OCI-LY7 (cell line): ENCODE measurements around the gene RCVRN. TPM values are rescaled to one million over a fixed set of nuclear protein-coding genes. Genes with fewer than 3 reads are reported as not detected.

Experiments
- Bru-seq: library from RNA; stranded (reverse); fragments of 400-500 nt; gene quantifications from one replicate; lab custom pipeline; 2021; lab: Mats Ljungman, UMichigan
- BruChase-seq, 2 experiments: library from RNA; stranded (reverse); fragments of 400-500 nt; gene quantifications; one replicate each; lab custom pipeline; 2021; lab: Mats Ljungman, UMichigan
- BruUV-seq: library from RNA; stranded (reverse); fragments of 400-500 nt; replicated peaks from 2 replicates; lab custom pipeline; 2021; lab: Mats Ljungman, UMichigan
- CTCF ChIA-PET: fragments of 300-600 bp; sonication (Branson Sonifier 250); formaldehyde crosslinking; loops from one replicate; lab custom pipeline; 2022; ENCODE audit warnings: antibody characterized with exemption; ENCODE audit not compliant: unreplicated experiment; lab: Charles Lee
- POLR2A ChIA-PET: fragments of 300-600 bp; sonication (Branson Sonifier 250); formaldehyde crosslinking; loops from one replicate; lab custom pipeline; 2022; ENCODE audit warnings: antibody characterized with exemption; lab: Charles Lee
- DNase-seq: peaks from one replicate; pipeline ENCODE4 v3.0.0-alpha.2; 2015; ENCODE audit warnings: low spot score
- H2AFZ ChIP-seq: fragments of 200-600 bp; sonication (generic), shearing (Covaris generic); 2 replicates; pipeline ENCODE4 v1.6.1; 2014; ENCODE audit warnings: mild to moderate bottlenecking, antibody characterized with exemption, low read length, moderate library complexity
- H3K27ac ChIP-seq: fragments of 200-600 bp; sonication (generic); 2 replicates; pipeline ENCODE4 v1.5.1; 2014; ENCODE audit warnings: mixed run types, low read depth, mild to moderate bottlenecking, moderate library complexity, low read length, inconsistent platforms; ENCODE audit not compliant: poor library complexity, severe bottlenecking
- H3K36me3 ChIP-seq: fragments of 200-600 bp; sonication (generic); 2 replicates; pipeline ENCODE4 v1.6.1; 2014; ENCODE audit warnings: mild to moderate bottlenecking, antibody characterized with exemption, low read length, moderate library complexity, mixed read lengths; ENCODE audit not compliant: insufficient read depth
- H3K4me1 ChIP-seq: fragments of 200-600 bp; sonication (generic); 2 replicates; pipeline ENCODE4 v1.5.1; 2014; ENCODE audit warnings: mild to moderate bottlenecking, low read length; ENCODE audit not compliant: insufficient read depth, poor library complexity, severe bottlenecking
- H3K4me2 ChIP-seq: fragments of 200-600 bp; sonication (generic); 2 replicates; pipeline ENCODE4 v1.6.1; 2014; ENCODE audit warnings: mild to moderate bottlenecking, low read length
- H3K4me3 ChIP-seq: fragments of 200-600 bp; sonication (generic); 2 replicates; pipeline ENCODE4 v1.5.1; 2014; ENCODE audit warnings: mild to moderate bottlenecking, low read depth, low read length; ENCODE audit not compliant: poor library complexity, severe bottlenecking
- H3K79me2 ChIP-seq: fragments of 200-600 bp; sonication (generic); 2 replicates; pipeline ENCODE4 v1.6.1; 2016; ENCODE audit warnings: low read depth, mild to moderate bottlenecking, low read length, moderate library complexity, mixed read lengths; ENCODE audit not compliant: insufficient read depth
- H3K9me2 ChIP-seq: fragments of 200-600 bp; sonication (generic); 2 replicates; pipeline ENCODE4 v1.6.1; 2016; ENCODE audit warnings: mild to moderate bottlenecking, low read length, mixed read lengths; ENCODE audit not compliant: insufficient read depth
- H3K9me3 ChIP-seq: fragments of 200-600 bp; sonication (generic); 2 replicates; pipeline ENCODE4 v1.6.1; 2014; ENCODE audit warnings: mild to moderate bottlenecking, mixed run types, low read length, mixed read lengths
- H4K20me1 ChIP-seq: fragments of 200-600 bp; sonication (generic); 2 replicates; pipeline ENCODE4 v1.6.1; 2014; ENCODE audit warnings: mild to moderate bottlenecking, antibody characterized with exemption, low read length, moderate library complexity, mixed read lengths; ENCODE audit not compliant: insufficient read depth
- CTCF ChIP-seq: fragments of 200-600 bp; sonication (generic); conservative IDR thresholded peaks from 2 replicates; pipeline ENCODE4 v1.5.1; 2014; ENCODE audit warnings: mild to moderate bottlenecking, antibody characterized with exemption, low read length, moderate library complexity, mixed read lengths
- EZH2phosphoT487 ChIP-seq: fragments of 200-600 bp; sonication (generic); IDR thresholded peaks from 2 replicates; pipeline ENCODE4 v1.6.1; 2018; ENCODE audit warnings: low read depth, borderline replicate concordance, mild to moderate bottlenecking, mixed run types, antibody characterized with exemption, low read length, moderate library complexity, mixed read lengths
- intact Hi-C: fragments of 100-400 bp; cut with micrococcal nuclease; formaldehyde crosslinking; loops from one replicate; pipeline ENCODE4 v1.10.0; 2022; ENCODE audit not compliant: unreplicated experiment
- long read RNA-seq: library from polyadenylated mRNA; stranded (forward); transcript quantifications from one replicate; pipeline ENCODE4 v2.0.0, GENCODE V29; 2022
- total RNA-seq, 2 experiments: library from RNA; depleted of rRNA in 1 of 2; stranded (reverse); fragments of >200 nt in 1 of 2; shearing (Covaris generic) in 1 of 2; gene quantifications; 2 replicates each; pipeline ENCODE4 v1.2.3, GENCODE V29; 2014 to 2022

The RCVRN gene
- not detected in 2 replicates for total RNA-seq (2014; rRNA removed; shearing (Covaris generic))
- total RNA-seq (2022): not detected in 2 replicates
- Bru-seq, nascent RNA: not detected
- BruChase-seq, experiment 1, labeled RNA remaining after a 6-hour chase: not detected
- BruChase-seq, experiment 2, labeled RNA remaining after a 2-hour chase: not detected
- long read RNA-seq: 0 reads

DNA sequence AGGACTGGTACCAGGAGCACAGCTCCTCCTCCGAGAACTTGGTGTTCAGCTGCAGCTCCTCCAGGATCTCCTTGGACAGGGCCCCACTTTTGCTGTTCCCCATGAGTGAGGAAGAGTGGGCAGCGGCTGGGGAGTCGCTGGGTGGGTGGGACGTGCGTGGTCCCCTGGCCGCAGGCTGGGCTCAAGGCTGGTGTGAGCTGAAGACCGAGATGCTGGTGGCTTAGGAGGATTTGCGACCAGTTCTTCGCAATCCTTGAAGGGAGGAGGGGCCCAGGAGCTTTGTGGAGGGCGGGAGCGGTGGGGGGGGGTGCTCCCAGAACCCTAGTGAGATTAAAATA lies at the start of gene RCVRN:
RCVRN (minus strand) TSS at position 194 of the 338 bp plus-strand sequence; CDS start at position 103, 91 bp downstream.
- Histone ChIP-seq H3K36me3 (no peaks in the 10 kb centered on the region), H3K9me2 (no peaks in the 10 kb centered on the region), H3K27ac (no peak within 1 kb of the TSS), H2AFZ (no peak within 1 kb of the TSS), H3K79me2 (no peaks in the 10 kb centered on the region), H4K20me1 (no peaks in the 10 kb centered on the region), H3K9me3 (no peaks in the 10 kb centered on the region), H3K4me2 (no peak within 1 kb of the TSS), H3K4me1 (no peaks in the 10 kb centered on the region), H3K4me3 (no peak within 1 kb of the TSS)
- no peak for TF ChIP-seq CTCF
- TF ChIP-seq EZH2phosphoT487: no peak
- DNase-seq: no peak
- ChIA-PET CTCF (no interaction called here), POLR2A (interaction anchor here (0.7 kb wide), 1 partner anchor 1711 kb away, joined by 3 read pairs; no protein-coding TSS in a partner anchor)
- no TSS peak for BruUV-seq
- intact Hi-C loops: no loop called here

DNA sequence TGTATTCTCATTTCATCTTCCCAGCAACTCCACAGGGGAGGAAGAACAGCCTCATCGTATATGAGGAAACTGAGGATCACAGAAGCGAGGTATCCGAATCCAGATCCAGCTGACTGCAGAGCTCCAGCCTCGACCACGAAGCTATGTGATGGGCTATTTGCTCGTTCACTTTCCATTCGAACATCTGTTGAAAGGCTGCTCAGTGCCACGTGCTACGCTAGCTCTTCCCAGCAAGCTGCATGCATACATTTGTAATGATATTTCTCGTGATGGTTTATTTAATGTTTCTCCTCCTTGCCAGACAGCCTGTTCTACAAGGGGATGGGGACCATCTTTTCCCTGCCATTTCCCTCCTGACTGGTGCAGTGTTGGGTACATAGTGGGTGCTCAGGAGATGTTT lies 48.4 kb upstream of the RCVRN start:
- TF ChIP-seq EZH2phosphoT487: no peak
- no peak for TF ChIP-seq CTCF
- H3K9me2 ChIP-seq: no peaks in the 10 kb centered on the region
- H4K20me1 ChIP-seq: no peaks in the 10 kb centered on the region
- no peaks in the 10 kb centered on the region for H3K79me2 ChIP-seq
- H3K9me3 ChIP-seq: no peaks in the 10 kb centered on the region
- CTCF ChIA-PET: no interaction called here
- no peak overlapping the region for H3K27ac ChIP-seq
- no peaks in the 10 kb centered on the region for H3K36me3 ChIP-seq
- no peak for DNase-seq
- H3K4me3 ChIP-seq: no peak overlapping the region
- intact Hi-C loops: no loop called here
- H2AFZ ChIP-seq: no peak overlapping the region
- POLR2A ChIA-PET: no interaction called here
- no TSS peak for BruUV-seq
- no peak overlapping the region for H3K4me2 ChIP-seq
- no peaks in the 10 kb centered on the region for H3K4me1 ChIP-seq

DNA sequence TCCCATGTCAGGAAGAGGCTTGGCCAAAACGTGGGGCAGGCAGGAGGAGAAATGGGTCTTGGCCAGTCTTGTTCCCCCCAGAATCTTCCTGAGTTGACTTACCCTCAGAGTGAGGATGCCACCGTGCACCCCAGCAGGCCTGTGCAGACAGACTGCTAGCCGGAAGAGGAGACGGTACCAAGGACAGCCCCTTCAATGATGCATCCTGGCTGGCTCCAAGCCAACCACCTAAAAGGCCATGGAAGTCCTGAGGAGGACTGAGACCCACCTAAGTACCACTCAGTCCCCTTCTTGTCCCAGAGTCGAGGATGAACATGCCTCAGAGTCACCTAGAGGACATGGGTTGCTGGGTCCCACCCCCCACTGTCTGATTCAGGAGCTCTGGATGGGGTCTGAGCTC lies 46.7 kb upstream of the RCVRN start:
- POLR2A ChIA-PET: no interaction called here
- H3K9me3 ChIP-seq: no peaks in the 10 kb centered on the region
- H4K20me1 ChIP-seq: no peaks in the 10 kb centered on the region
- H3K36me3 ChIP-seq: no peaks in the 10 kb centered on the region
- no peak overlapping the region for H3K4me2 ChIP-seq
- H3K9me2 ChIP-seq: no peaks in the 10 kb centered on the region
- no peaks in the 10 kb centered on the region for H3K79me2 ChIP-seq
- TF ChIP-seq EZH2phosphoT487 (no peak), CTCF (no peak)
- H2AFZ ChIP-seq: no peak overlapping the region
- DNase-seq: no peak
- no peak overlapping the region for H3K27ac ChIP-seq
- CTCF ChIA-PET: interaction anchor here (0.6 kb wide), 1 partner anchor 12 kb away, joined by 5 read pairs; no protein-coding TSS in a partner anchor
- H3K4me1 ChIP-seq: no peaks in the 10 kb centered on the region
- no peak overlapping the region for H3K4me3 ChIP-seq
- no TSS peak for BruUV-seq
- intact Hi-C loops: no loop called here
